ENCODE data around the gene PTPA.
"Not testable (repeated sequence)": the region's sequence is repeated elsewhere in the genome, so short reads cannot be mapped to it uniquely, and the experiment has no call there.

The PTPA gene

DNA sequence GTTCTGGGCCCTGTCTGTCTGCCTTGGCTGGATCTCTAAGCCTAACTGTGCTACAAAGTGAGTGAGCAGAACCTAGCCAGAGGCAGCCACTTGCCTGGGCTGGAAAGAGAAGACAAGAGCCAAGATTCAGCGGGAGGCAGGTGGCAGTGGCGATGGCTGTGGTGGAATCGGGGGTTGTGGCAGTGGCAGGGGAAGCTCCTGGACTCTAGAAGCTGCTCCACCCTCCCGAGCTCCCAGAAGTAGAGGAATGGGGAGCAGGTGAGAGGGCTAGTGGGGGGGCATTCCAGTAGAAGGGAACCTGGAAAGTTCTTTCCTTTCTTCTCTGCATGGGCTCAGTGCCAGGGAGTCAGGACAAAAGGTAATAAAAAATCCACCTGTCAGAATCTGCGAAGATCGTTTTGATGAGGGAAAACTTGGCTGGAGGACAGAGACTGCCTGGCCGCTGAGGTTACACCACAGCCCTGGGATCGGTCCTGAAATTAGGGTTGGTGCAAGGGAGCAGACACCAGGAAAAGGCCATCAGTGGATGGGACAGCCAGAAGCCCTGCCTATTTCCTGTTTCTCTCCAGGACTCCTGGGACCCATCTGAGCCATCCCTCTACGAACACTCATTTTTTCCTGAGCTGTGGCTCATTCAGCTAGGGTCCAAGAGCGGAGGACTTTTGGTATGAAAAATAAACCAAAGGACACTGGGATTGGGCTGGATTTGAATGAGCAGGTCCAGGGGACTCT lies 2.2 kb upstream of the PTPA start:
- no peak for DNase-seq (ENCODE audit: low read depth, low spot score)

DNA sequence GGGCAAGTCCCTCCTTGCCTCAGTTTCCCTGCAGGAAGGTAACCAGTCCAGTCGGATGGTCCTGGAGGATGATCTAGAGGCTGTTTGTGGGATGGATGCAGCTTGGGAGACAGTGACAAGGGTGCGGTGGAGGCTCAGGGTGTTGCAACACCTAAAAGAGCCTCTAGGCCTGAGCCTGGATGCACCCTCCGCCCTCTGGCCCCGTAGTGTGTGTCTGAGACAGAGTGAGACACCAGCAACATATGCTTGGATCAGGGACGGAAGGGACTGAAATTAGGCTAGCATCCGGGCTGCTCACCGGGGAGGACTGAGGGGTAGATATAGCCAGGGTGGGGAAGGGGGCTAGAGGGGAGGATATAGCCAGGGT lies 1.7 kb upstream of the PTPA start:
- DNase-seq (ENCODE audit: low read depth, low spot score), result no peak

- DNase-seq (ENCODE audit: low read depth, low spot score), result peak; percentile 32
Measured at GRCh38 chr9:129109952-129110739, 1.1 kb upstream of the PTPA start.

GRCh38 chr9:129111528-129112151 lies 425 bp downstream of the PTPA start:
- DNase-seq (ENCODE audit: low read depth, low spot score), result peak; percentile 72

- not testable (repeated sequence) for DNase-seq (ENCODE audit: low read depth, low spot score)
Measured at GRCh38 chr9:129112526-129112925, 1.3 kb downstream of the PTPA start.

- DNase-seq (ENCODE audit: low read depth, low spot score), result no peak
Measured at GRCh38 chr9:129113645-129114304, 2.6 kb downstream of the PTPA start.

- DNase-seq (ENCODE audit: low read depth, low spot score), result no peak
Measured at GRCh38 chr9:129118799-129119198, 7.6 kb downstream of the PTPA start.

GRCh38 chr9:129121483-129121882 lies 10.3 kb downstream of the PTPA start:
- DNase-seq (ENCODE audit: low read depth, low spot score), result peak; percentile 20

- DNase-seq (ENCODE audit: low read depth, low spot score), result no peak
Measured at GRCh38 chr9:129122133-129122532, 10.9 kb downstream of the PTPA start.

DNA sequence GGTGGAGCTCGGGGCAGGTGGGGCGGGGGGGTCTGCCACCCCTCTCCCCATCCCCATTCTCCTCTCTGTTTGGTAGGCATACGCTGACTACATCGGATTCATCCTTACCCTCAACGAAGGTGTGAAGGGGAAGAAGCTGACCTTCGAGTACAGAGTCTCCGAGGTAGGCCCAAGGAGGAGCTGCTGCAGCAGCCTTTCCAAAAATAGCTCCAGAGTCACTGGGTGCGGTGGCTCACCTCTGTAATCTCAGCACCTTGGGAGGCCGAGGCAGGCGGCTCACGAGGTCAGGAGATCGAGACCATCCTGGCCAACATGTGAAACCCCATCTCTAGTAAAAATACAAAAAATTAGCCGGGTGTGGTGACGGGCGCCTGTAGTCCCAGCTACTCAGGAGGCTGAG lies 11.8 kb downstream of the PTPA start:
- DNase-seq (ENCODE audit: low read depth, low spot score), result not testable (repeated sequence)

GRCh38 chr9:129124506-129125069 lies 13.4 kb downstream of the PTPA start:
- DNase-seq (ENCODE audit: low read depth, low spot score), result no peak

DNA sequence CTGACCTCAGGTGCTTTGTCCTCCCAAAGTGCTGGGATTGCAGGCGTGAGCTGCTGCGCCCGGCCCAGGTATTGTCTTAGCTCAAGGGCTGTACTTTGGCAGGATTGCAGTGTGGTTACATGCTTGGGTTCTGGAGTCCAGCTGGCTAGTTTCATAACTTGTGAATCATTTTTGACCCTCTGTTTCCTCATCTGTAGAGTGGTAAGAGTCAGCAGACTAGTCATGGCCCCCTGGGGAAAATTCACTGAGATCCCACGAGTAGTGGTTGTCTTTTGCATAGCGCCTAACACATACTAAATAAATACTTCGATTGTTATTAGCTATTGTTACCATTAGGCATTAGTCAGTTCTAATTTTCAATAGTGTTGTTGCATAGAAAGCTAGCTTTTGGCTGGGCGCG lies 14.3 kb downstream of the PTPA start:
- DNase-seq (ENCODE audit: low read depth, low spot score), result peak; percentile 68

GRCh38 chr9:129126749-129127618 lies 15.8 kb downstream of the PTPA start:
- DNase-seq (ENCODE audit: low read depth, low spot score), result peak; percentile 42

GRCh38 chr9:129128689-129129088 lies 17.5 kb downstream of the PTPA start:
- no peak for DNase-seq (ENCODE audit: low read depth, low spot score)

DNA sequence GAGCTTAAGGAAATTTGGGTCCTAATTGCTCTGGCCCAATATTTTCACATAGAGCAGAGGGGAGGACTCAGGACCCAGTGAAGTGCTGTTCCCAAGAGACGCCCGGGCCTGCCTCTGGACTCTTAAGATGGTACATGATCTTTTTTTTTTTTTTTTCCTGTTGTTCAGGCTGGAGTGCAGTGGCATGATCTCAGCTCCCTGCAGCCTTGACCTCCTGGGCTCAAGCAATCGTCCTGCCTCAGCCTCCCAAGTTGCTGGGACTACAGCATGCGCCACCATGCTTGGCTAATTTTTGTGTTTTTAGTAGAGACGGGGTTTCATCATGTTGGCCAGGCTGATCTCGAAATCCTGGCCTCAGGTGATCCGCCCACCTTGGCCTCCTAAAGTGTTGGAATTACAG lies 19.1 kb downstream of the PTPA start:
- DNase-seq (ENCODE audit: low read depth, low spot score), result not testable (repeated sequence)

GRCh38 chr9:129130791-129131190 lies 19.6 kb downstream of the PTPA start:
- DNase-seq (ENCODE audit: low read depth, low spot score), result no peak

- peak; percentile 84 for DNase-seq (ENCODE audit: low read depth, low spot score)
Measured at GRCh38 chr9:129131300-129132145, 20.3 kb downstream of the PTPA start.

GRCh38 chr9:129133082-129133481 lies 21.9 kb downstream of the PTPA start:
- DNase-seq (ENCODE audit: low read depth, low spot score), result no peak

GRCh38 chr9:129135476-129135875 lies 24.3 kb downstream of the PTPA start:
- no peak for DNase-seq (ENCODE audit: low read depth, low spot score)

Data from astrocyte of the hippocampus (primary cell).